Left forelimb (tissue), 1 donor: ENCODE results near the gene FLRT2.

Experiments used
- DNase-seq: peaks from one replicate; pipeline ENCODE4 v3.0.0-alpha.2; 2018; ENCODE audit warnings: low spot score

Gene FLRT2

DNA sequence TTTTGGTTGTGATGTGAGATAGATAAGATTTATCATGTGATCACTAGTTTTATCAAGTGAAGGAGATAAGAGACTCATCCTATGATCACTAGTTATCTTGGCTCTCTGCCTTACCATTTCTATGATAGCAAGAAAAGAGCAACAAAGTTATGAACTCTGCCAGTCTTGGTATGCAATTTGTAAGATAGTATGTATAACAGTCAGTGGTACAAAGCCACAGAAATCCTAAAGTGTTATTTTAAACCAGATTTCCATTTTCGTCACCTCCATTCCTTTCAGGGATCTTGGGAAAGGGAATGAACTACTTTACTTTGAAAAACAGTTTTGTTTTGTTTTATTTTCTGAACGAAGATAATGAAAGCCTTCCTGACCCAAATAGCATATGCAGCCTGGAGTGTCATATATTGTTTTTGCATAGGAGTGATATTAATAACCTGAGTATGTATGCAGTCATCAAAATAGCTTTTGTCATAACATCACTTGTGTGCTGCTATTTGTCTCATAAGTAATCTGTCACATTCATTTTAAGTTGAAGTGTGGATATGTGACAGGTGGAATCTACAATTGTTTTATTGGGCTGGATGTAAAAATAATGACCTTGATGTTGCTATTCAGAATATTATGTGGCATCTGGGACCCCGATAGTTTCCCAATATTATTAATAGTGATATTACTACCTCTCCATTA is 35.0 kb downstream of the FLRT2 start:
- no peak for DNase-seq

GRCh38 chr14:85565862-85566296 is 35.9 kb downstream of the FLRT2 start:
- DNase-seq = no peak

GRCh38 chr14:85566603-85567002 is 36.7 kb downstream of the FLRT2 start:
- no peak for DNase-seq

DNA sequence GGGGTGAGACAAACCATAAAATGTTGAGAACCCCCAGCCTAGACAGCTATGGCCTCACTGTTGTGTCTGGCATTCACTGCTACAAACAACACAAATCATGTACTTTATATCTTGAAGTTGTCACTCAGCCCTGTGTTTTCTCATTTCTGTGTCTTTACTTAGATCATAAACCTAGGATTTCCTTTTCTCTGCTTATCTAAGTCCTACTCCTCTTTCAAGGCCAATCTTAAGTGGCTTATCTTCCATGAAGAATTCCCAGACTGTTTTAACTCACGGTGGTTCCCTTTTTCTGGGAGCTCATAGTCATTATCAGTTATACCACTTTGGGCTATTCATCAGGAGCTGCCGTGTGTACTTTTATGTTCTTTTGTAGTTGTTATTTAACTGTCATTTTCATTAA is 42.1 kb downstream of the FLRT2 start:
- no peak for DNase-seq

DNA sequence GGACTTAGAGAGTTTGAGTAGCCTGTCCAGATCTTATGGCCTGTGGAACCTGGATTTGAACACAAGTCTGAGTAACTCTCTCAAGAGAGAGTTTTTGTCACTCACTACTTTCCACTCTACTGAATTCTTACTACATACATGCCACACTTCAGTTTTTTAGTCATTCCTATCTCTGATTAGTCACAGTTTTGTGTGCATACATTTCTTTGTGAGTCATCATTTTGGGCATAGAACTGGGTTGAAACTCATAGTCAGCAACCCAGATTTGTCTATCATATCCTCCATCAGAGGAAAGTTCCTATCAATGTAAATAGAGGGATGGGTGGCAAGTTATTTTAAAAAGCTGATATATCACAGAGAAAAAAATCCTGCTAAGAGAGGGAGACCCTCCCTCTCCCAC is 42.9 kb downstream of the FLRT2 start:
- DNase-seq = no peak

DNA sequence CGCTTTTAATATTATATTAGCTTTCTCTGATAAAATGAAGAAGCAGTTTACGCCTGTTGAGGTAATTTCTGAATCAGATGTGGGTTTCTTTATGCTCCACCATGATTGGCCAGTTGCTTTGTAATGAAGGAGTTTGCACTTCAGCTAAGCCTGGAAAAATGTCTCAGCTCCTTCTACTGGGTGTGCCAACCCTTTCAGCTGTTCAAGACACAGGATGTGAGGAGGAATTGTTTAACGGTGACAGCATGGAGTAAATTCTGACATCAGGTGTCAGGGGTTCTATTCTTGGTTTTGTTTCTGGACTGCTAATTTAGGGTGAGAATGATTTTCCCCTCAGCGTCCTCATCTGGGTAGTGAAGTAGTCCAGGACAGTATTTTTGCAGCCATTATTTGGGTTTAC is 43.5 kb downstream of the FLRT2 start:
- DNase-seq = no peak

GRCh38 chr14:85574853-85575616 is 45.1 kb downstream of the FLRT2 start:
- no peak for DNase-seq

DNA sequence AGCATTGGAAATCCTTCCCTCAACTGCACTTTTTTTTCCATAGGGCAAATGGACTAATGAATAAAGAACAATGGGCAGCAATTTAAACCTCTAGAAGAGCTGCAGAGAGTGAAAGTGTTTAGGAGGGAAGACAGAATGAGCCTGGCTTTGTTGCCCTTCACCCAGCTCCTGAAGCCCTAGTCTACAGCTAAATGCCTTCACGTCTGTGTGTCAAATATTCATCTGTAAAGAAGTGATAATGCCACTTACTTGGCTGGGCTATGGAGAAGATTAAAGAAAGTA is 45.6 kb downstream of the FLRT2 start:
- DNase-seq = no peak

DNA sequence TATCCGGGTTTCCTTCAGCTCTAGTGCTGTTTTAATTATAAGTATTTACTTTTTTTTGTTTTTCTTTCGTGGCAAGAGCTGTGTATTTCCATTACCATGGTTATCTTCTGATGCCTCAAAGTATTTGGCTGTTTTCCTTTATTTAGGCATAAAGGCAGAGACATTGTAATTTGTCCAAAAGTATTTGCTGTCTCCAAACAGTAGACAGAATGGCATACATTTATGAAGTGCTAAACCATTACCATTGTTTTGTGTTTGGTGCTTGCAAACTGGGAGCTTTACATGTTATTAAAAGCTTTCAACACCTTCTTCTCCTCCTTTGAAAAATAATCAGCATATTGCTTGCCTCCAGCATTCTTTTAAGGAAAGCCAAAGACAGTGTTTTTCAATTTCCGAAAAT is 46.3 kb downstream of the FLRT2 start:
- no peak for DNase-seq

GRCh38 chr14:85576848-85577542 is 47.1 kb downstream of the FLRT2 start:
- DNase-seq = no peak

GRCh38 chr14:85577543-85578114 is 47.7 kb downstream of the FLRT2 start:
- no peak for DNase-seq

DNA sequence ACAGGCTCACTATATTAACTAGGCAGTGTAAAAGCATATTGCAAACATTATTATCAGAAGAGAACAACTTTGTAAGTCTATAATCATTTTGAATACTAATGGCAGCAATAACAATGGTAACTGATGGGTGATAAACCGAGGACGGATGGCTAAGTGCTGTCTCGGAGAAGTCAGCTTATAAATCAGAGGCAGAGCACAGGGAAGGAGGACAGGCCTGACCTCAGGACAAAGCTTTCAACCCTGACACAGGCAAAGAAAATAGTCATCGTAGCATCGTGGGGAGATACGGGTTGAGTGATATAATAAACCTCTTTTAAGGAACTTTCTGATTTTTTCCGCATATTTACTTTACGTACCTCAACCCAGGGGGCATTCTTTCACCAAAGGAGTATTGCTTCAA is 48.4 kb downstream of the FLRT2 start:
- DNase-seq = no peak

DNA sequence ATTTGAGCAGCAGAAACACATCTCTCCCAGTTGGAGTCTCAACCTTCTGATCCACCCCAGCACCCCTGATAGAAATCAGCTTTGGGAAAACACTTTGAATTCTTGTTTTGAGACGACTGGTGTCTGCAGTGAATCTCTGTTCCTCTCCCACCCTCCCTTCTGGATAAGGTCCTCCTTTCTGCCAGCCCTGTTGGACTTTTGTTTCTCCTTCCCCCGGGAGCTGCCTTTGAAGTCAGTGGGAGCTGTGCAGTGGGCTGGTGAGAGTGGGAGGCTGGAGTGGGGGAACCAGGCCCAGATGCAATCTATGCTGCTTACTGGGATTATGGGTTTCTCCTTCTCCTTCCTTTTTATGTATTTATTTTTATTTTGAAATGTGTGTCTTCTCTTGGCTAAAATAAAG is 49.0 kb downstream of the FLRT2 start:
- DNase-seq = no peak

GRCh38 chr14:85579942-85580341 is 50.0 kb downstream of the FLRT2 start:
- DNase-seq = no peak

DNA sequence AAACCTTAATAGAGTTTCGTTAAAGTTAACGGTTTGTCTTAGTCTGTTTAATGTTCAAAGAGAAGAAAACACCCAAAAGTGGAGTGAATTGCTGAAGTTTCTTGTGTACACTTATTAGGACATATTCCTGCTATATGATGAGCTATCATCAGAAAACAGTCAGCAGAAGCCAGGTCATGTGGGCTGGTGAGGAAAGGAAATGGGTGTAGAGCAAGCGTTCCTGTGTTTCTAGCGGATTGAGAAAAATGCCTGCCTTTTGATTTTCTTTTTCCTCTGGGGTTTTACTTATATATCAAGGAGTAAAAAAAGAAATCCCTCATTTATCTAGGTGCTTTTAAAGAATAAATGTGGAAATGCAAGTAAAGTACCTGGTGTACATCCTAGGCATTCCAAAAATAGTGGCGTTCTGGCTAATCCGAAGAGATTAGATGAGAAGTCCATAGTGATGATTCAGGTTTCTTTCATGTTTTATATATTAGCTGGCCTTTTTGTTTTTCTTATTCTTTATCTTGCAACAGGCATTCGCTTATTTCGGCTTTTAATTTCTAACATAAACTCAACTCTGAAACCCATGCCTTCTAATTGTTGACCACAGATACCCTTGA is 50.7 kb downstream of the FLRT2 start:
- DNase-seq = no peak

- DNase-seq = no peak
Measured at GRCh38 chr14:85581691-85582090, 51.7 kb downstream of the FLRT2 start.

DNA sequence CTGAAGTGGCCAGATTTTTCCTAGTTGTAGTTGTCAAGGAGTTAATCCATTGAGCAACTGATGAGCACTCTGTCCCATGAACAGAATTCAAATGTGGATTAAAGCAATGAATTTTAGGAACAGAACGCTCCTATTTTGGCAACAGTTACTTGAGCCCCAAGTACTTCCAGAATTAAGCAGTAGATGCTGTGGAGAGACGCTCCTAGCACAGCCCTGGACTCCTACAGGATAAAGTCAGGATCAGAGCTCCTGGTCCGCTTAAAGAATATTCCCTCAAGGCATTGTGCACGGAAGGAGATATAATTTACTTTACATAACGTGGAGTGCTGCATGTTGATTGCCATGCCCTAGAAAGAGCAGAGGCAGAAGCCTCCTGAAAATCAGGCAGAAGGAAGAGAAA is 53.4 kb downstream of the FLRT2 start:
- DNase-seq = no peak

DNA sequence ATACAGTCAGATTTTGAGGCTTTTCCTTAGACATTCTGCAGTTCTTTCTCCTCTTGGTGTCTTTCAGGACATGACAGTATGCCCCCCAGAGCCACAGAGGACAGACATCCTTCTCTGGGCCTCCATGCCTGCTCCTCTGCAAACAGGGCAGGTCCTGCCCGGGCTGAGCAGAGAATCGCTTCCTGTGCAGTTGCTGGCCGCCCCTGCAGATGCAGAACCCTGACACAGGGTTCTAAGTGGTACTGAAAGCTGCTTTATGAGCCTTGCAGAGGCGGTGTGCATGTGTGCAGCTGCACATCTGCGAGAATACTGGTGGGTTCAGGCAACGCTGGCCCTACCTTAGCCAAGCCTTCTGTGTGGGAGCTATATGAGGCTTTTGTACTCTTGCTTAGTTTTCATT is 54.5 kb downstream of the FLRT2 start:
- no peak for DNase-seq

DNA sequence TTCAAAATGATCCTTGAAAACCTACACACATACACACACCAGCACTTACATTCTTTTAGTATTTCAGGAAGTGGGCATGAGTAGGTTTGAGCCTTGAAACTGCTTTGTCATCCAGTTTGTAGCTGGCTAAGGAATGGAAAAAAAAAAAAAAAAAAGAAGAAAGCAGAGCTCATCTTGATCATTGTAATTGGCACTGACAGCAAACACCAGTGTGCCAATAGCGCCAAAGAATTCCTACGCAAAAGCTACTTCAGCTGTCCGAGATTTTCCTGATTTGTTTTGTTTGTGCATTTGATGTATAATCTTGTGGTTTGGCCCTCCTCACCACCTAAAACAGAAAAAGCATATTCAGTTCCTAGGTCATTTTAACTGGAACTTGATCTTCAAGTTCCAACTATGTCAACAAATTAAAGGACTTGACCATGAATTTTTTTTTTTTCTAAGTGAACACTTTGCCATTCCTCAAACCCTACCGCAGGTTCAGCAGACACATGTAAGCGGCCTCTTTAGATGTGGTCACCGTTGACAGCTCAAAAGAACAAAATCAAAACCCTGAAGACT is 57.3 kb downstream of the FLRT2 start:
- no peak for DNase-seq

- DNase-seq = no peak
Measured at GRCh38 chr14:85590784-85591183, 60.8 kb downstream of the FLRT2 start.

DNA sequence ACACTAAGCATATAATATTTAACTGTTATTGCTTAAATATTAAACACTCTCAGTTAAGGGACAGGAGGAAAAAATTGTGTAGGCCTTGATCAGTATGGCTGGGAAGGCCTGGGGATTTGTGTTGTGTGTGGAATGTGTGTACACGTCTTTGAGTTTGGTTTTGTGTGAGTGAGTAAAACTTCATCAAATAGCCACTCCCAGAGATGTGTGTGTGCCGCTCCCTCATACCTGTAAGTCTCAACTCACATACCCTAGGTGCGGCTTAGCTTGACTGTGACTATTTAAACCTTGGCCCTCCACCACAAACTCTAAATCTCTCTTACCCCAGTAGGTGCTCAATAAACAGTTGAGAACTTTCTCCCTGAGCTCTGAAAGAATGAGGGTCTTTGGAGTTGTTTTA is 64.3 kb downstream of the FLRT2 start:
- no peak for DNase-seq

- no peak for DNase-seq
Measured at GRCh38 chr14:85595981-85596380, 66.0 kb downstream of the FLRT2 start.
